Activated T-helper 17 cell treated with anti-CD3 and anti-CD28 coated beads, Interleukin-2, amount 50 U/mL, for 72 hours (primary cell): Measurements from ENCODE around the gene GLP1R. TPM values are rescaled to one million over a fixed set of nuclear protein-coding genes. Genes with fewer than 3 reads are reported as not detected.
"Not testable (repeated sequence)": the region's sequence is repeated elsewhere in the genome, so short reads cannot be mapped to it uniquely, and the experiment has no call there.

Experiments
- ATAC-seq: fragments of 150-1000 bp; cut with Tn5 transposase; replicated peaks from 2 replicates; pipeline ENCODE4 v1.10.0; 2021; ENCODE audit warnings: mild to moderate bottlenecking, moderate library complexity
- H3K27ac Mint-ChIP-seq: one replicate; pipeline ENCODE4 v1.8.0; 2022; ENCODE audit warnings: mixed read lengths
- H3K27me3 Mint-ChIP-seq: one replicate; pipeline ENCODE4 v1.8.0; 2022; ENCODE audit warnings: mixed read lengths
- H3K36me3 Mint-ChIP-seq: one replicate; pipeline ENCODE4 v1.8.0; 2022; ENCODE audit warnings: low read depth, mild to moderate bottlenecking, mixed read lengths
- H3K4me1 Mint-ChIP-seq: one replicate; pipeline ENCODE4 v1.8.0; 2022; ENCODE audit warnings: mixed read lengths
- H3K4me3 Mint-ChIP-seq: one replicate; pipeline ENCODE4 v1.8.0; 2022; ENCODE audit warnings: mild to moderate bottlenecking, mixed read lengths
- H3K9me3 Mint-ChIP-seq: one replicate; pipeline ENCODE4 v1.8.0; 2022; ENCODE audit warnings: mixed read lengths
- total RNA-seq, 2 donors: library from RNA; stranded (reverse); gene quantifications; one replicate each; pipeline ENCODE4 v1.2.3, GENCODE V29; 2022

The GLP1R gene
- total RNA-seq, 2 donors from 2014 or later: not detected

- H3K27me3 Mint-ChIP-seq: peaks cover 22% of the 10 kb centered on the region
- not testable (repeated sequence) for H3K36me3 Mint-ChIP-seq, H3K27ac Mint-ChIP-seq, H3K4me1 Mint-ChIP-seq, H3K9me3 Mint-ChIP-seq, ATAC-seq, H3K4me3 Mint-ChIP-seq
Observed at GRCh38 chr6:39136207-39136606, 87.6 kb downstream of the GLP1R start.

GRCh38 chr6:39137245-39137644 lies 88.7 kb downstream of the GLP1R start:
- no peaks in the 10 kb centered on the region for H3K36me3 Mint-ChIP-seq
- no peaks in the 10 kb centered on the region for H3K4me1 Mint-ChIP-seq
- peaks cover 24% of the 10 kb centered on the region for H3K27me3 Mint-ChIP-seq
- peaks cover 3% of the 10 kb centered on the region for H3K9me3 Mint-ChIP-seq
- no peak overlapping the region for H3K4me3 Mint-ChIP-seq
- no peak overlapping the region for H3K27ac Mint-ChIP-seq
- no peak for ATAC-seq

Other genes with a start within 250 kb of the GLP1R start
- 10 to 100 TPM in 1 of 2 donors, 1 to 10 TPM in 1; 7.7 to 10.3 TPM for gene SAYSD1, start 66.4 kb downstream of the GLP1R start, total RNA-seq
- 1 to 10 TPM; 6.1 to 8.9 TPM for gene KCNK5, start 180.7 kb downstream of the GLP1R start, total RNA-seq